Ishikawa (cell line): ENCODE results near the gene GNG2.

ENCODE experiments used
- CEBPB ChIP-seq: IDR thresholded peaks from 2 replicates; pipeline ENCODE4 v1.6.1; 2012
- CREB1 ChIP-seq: IDR thresholded peaks from 2 replicates; pipeline ENCODE4 v1.6.1; 2012; ENCODE audit warnings: low read depth
- EGR1 ChIP-seq: IDR thresholded peaks from 2 replicates; pipeline ENCODE4 v1.6.1; 2012
- EP300 ChIP-seq: IDR thresholded peaks from 2 replicates; pipeline ENCODE4 v1.6.1; 2012; ENCODE audit warnings: borderline replicate concordance
- FOXM1 ChIP-seq: IDR thresholded peaks from 2 replicates; pipeline ENCODE4 v1.6.1; 2012; ENCODE audit warnings: low read depth, borderline replicate concordance
- MAX ChIP-seq: IDR thresholded peaks from 2 replicates; pipeline ENCODE4 v1.6.1; 2012
- NFIC ChIP-seq: IDR thresholded peaks from 2 replicates; pipeline ENCODE4 v1.6.1; 2012
- RAD21 ChIP-seq: IDR thresholded peaks from 2 replicates; pipeline ENCODE4 v1.6.1; 2012; ENCODE audit warnings: low read depth
- REST ChIP-seq: IDR thresholded peaks from 2 replicates; pipeline ENCODE4 v1.6.1; 2012; ENCODE audit warnings: low read depth, mild to moderate bottlenecking
- TAF1 ChIP-seq: IDR thresholded peaks from 2 replicates; pipeline ENCODE4 v1.6.1; 2012; ENCODE audit warnings: low read depth, mild to moderate bottlenecking
- TCF12 ChIP-seq: IDR thresholded peaks from 2 replicates; pipeline ENCODE4 v1.6.1; 2012; ENCODE audit warnings: low read depth
- TEAD4 ChIP-seq: IDR thresholded peaks from 2 replicates; pipeline ENCODE4 v1.6.1; 2012
- USF1 ChIP-seq: IDR thresholded peaks from 2 replicates; pipeline ENCODE4 v1.6.1; 2012
- YY1 ChIP-seq: IDR thresholded peaks from 2 replicates; pipeline ENCODE4 v1.6.1; 2012; ENCODE audit warnings: low read depth
- ZBTB7A ChIP-seq: IDR thresholded peaks from 2 replicates; pipeline ENCODE4 v1.6.1; 2012; ENCODE audit warnings: low read depth

The GNG2 gene

GRCh38 chr14:52010173-52010693 is 149.8 kb downstream of the GNG2 start:
- TF ChIP-seq YY1 (no peak), RAD21 (no peak), REST (no peak), TCF12 (no peak), USF1 (no peak), ZBTB7A (no peak), MAX (no peak), EP300 (no peak), NFIC (no peak), EGR1 (no peak), FOXM1 (no peak), TAF1 (no peak), CEBPB (no peak), TEAD4 (no peak), CREB1 (no peak)

GRCh38 chr14:52011523-52011922 is 151.1 kb downstream of the GNG2 start:
- TF ChIP-seq RAD21, result no peak
- TF ChIP-seq EGR1, result no peak
- TF ChIP-seq CEBPB, result no peak
- TF ChIP-seq MAX, result no peak
- no peak for TF ChIP-seq TEAD4
- TF ChIP-seq CREB1, result no peak
- TF ChIP-seq NFIC, result no peak
- TF ChIP-seq USF1, result no peak
- TF ChIP-seq EP300, result no peak

- TF ChIP-seq EP300 (no peak), TCF12 (no peak), EGR1 (no peak), RAD21 (no peak), REST (no peak), TEAD4 (no peak), NFIC (no peak), CEBPB (no peak), ZBTB7A (no peak), FOXM1 (no peak), MAX (no peak), TAF1 (no peak), CREB1 (no peak), USF1 (no peak), YY1 (no peak)
These were observed 152.2 kb downstream of the GNG2 start for GRCh38 chr14:52012635-52013034.

GRCh38 chr14:52013984-52014600 is 153.7 kb downstream of the GNG2 start:
- TF ChIP-seq YY1 (no peak), MAX (no peak), REST (no peak), ZBTB7A (no peak), TEAD4 (no peak), TCF12 (no peak), CEBPB (no peak), EP300 (no peak), USF1 (no peak), EGR1 (no peak), CREB1 (no peak), FOXM1 (no peak), NFIC (no peak), RAD21 (no peak)
